Bronchial epithelial cell (primary cell): ENCODE data around the gene PTGER1. TPM values are rescaled to one million over a fixed set of nuclear protein-coding genes. Genes with fewer than 3 reads are reported as not detected.

Experiments
- DNase-seq: peaks from one replicate; pipeline ENCODE4 v3.0.0-alpha.2; 2010; ENCODE audit warnings: low read depth
- FAIRE-seq: peaks from 2 replicates; lab custom pipeline; 2011; peaks lifted over from hg19 to GRCh38; lab: Jason Lieb, UNC
- H3K27me3 ChIP-seq: 2 replicates; pipeline ENCODE4 v1.5.1; 2011; ENCODE audit warnings: low read length; ENCODE audit not compliant: control insufficient read depth, insufficient read depth
- H3K36me3 ChIP-seq: 2 replicates; pipeline ENCODE4 v1.5.1; 2011; ENCODE audit warnings: low read length; ENCODE audit not compliant: control insufficient read depth, insufficient read depth
- H3K4me3 ChIP-seq: 2 replicates; pipeline ENCODE4 v1.5.1; 2011; ENCODE audit warnings: mild to moderate bottlenecking, low read depth, low read length, control low read depth
- total RNA-seq: library from RNA; depleted of rRNA; stranded (reverse); fragments of >200 nt; gene quantifications from 2 replicates; pipeline ENCODE4 v1.2.1, GENCODE V29; 2014
- TF ChIP-seq, protein P1 (sequence below): IDR thresholded peaks from 2 replicates; pipeline ENCODE4 v1.5.1; 2011; ENCODE audit warnings: mild to moderate bottlenecking, moderate library complexity, low read length, control low read depth, inconsistent platforms; ENCODE audit not compliant: insufficient read depth, severe bottlenecking

The PTGER1 gene
- total RNA-seq, 1 donor from 2014 or later, result 2.6 TPM

GRCh38 chr19:14477418-14478112 lies 2.4 kb upstream of the PTGER1 start:
- FAIRE-seq, result no peak
- TF ChIP-seq, protein P1, sequence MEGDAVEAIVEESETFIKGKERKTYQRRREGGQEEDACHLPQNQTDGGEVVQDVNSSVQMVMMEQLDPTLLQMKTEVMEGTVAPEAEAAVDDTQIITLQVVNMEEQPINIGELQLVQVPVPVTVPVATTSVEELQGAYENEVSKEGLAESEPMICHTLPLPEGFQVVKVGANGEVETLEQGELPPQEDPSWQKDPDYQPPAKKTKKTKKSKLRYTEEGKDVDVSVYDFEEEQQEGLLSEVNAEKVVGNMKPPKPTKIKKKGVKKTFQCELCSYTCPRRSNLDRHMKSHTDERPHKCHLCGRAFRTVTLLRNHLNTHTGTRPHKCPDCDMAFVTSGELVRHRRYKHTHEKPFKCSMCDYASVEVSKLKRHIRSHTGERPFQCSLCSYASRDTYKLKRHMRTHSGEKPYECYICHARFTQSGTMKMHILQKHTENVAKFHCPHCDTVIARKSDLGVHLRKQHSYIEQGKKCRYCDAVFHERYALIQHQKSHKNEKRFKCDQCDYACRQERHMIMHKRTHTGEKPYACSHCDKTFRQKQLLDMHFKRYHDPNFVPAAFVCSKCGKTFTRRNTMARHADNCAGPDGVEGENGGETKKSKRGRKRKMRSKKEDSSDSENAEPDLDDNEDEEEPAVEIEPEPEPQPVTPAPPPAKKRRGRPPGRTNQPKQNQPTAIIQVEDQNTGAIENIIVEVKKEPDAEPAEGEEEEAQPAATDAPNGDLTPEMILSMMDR, result no peak

DNA sequence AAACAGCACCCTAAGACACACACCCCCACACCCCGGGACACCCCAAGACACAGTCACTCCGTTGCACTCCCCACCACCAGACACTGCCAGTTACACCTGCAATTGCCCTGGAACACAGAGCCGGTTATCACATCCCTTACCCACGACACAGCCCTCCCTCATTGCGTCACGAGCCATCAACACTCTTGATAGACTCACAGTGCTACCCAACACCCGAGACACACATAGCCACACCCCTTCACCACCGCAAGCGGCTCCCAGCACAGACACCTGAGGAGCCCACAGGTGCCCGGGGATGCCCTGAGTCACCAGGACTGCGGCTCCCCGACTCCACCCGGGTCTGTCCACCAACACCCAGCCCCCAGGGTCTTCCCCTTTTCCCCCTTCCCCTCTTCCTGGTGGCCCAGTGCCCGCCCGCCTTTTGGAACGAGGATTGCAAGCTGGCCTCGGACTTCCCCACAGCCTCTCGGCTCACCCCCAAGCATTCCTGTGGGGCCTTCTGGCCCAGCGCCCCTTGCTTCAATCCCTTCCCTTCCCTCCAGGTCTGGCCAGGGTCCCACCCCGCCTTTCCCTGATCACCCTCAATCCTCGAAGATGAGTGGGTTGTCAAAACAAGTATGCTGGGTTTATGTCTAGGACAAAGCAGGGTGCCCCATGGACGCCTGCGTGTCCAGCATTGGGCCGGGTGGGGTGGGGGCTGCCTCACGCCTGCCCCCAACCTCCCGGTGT lies 1.7 kb upstream of the PTGER1 start:
- FAIRE-seq, result peak; percentile 60

More at GRCh38 chr19:14477418-14478112, 2.4 kb upstream of the PTGER1 start:
- no peak for DNase-seq
- H3K36me3 ChIP-seq, result peaks cover 32% of the 10 kb centered on the region
- H3K27me3 ChIP-seq, result peaks cover 1% of the 10 kb centered on the region
- H3K4me3 ChIP-seq, result no peak overlapping the region

GRCh38 chr19:14476327-14476672 lies 1.1 kb upstream of the PTGER1 start:
- TF ChIP-seq, protein P1, result no peak
- H3K36me3 ChIP-seq, result peaks cover 22% of the 10 kb centered on the region
- DNase-seq, result no peak
- H3K4me3 ChIP-seq, result no peak overlapping the region
- no peak for FAIRE-seq
- peaks cover 1% of the 10 kb centered on the region for H3K27me3 ChIP-seq

More for the DNA sequence above, 1.7 kb upstream of the PTGER1 start:
- Histone ChIP-seq H3K36me3 (peaks cover 25% of the 10 kb centered on the region), H3K4me3 (no peak overlapping the region), H3K27me3 (peaks cover 1% of the 10 kb centered on the region)
- TF ChIP-seq, protein P1, result no peak
- peak; percentile 76 for DNase-seq

DNA sequence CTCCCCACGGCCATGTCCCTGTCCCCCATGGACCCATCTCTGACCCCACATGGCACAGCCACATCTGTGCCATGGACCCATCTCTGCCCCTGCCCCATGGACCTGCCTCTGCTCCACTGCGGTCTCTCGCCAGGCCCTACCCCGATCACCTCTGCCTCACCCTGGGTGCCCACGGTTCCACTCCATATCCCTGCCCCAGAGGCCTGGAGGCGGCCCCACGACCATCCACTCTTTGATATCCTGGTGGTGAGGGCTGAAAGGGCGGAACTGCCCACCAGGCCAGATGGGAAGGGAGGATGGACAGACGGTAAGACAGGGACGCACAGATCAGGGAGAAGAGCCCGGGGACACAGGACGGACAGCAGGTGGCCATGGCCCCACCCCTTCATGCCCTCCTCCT lies 327 bp downstream of the PTGER1 start:
- H3K4me3 ChIP-seq, result no peak overlapping the region
- FAIRE-seq (no peak), DNase-seq (no peak)
- H3K36me3 ChIP-seq, result peaks cover 14% of the 10 kb centered on the region
- TF ChIP-seq, protein P1, result no peak
- peaks cover 1% of the 10 kb centered on the region for H3K27me3 ChIP-seq

DNA sequence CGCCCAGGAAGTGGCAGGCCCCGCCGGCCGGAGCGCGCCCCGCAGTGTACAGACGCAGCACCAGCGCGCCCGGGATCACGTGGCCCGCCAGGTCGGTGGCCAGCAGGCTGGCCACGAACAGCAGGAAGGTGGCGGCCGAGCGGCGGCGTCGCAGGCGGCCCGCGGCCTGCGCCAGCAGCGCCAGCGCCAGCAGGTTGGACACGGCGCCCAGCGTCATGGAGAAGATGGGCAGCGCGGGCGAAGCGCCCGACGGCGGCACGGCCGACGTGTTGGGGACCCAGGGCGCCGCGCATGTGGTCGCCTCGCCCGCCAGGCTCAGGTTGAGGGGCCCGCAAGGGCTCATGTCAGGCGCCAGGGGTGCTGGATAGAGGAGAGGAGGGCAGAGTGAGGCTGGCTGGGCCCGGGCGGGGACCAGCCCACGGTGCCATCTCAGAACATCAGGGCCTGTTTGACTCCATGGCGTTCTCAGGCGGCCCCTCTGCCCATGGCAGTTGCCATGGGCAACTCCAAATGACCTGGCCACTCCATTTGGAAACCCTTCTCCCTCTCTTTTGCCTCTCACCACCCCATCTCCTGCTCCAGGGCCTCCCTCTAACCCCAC lies 1.1 kb downstream of the PTGER1 start:
- FAIRE-seq (no peak), DNase-seq (no peak)
- Histone ChIP-seq H3K27me3 (peaks cover 1% of the 10 kb centered on the region), H3K4me3 (no peak overlapping the region), H3K36me3 (peaks cover 9% of the 10 kb centered on the region)
- TF ChIP-seq, protein P1, result no peak
